AG10803 (cell line): ENCODE measurements around the gene ZFYVE28.

Source experiments
- DNase-seq: peaks from one replicate; pipeline ENCODE4 v3.0.0; 2010; ENCODE audit warnings: low read depth
- H3K4me3 ChIP-seq: 2 replicates; pipeline ENCODE4 v1.5.1; 2011; ENCODE audit warnings: mild to moderate bottlenecking, low read length, control low read depth
- TF ChIP-seq, protein P1 (sequence below): conservative IDR thresholded peaks from 2 replicates; pipeline ENCODE4 v1.5.1; 2011; ENCODE audit warnings: mild to moderate bottlenecking, low read length, control low read depth, inconsistent platforms

Gene ZFYVE28

DNA sequence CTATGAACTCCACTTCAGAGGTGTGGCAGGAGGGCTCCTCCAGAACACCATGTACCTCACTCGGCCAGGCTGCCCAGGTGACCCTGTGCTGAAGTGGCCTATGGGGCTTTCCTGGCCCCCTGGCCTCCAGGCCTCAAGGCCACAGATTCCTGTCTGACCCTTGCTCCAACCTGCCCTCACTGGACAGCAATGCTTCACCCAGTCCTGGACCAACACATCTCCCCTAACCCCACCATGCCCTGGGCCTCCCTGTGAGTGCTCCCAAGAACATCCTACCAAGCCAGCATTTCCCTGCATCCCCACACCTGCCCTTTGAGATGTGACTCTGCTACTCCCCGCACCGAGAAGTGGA lies 10.5 kb downstream of the ZFYVE28 start:
- no peak for DNase-seq
- TF ChIP-seq, protein P1, sequence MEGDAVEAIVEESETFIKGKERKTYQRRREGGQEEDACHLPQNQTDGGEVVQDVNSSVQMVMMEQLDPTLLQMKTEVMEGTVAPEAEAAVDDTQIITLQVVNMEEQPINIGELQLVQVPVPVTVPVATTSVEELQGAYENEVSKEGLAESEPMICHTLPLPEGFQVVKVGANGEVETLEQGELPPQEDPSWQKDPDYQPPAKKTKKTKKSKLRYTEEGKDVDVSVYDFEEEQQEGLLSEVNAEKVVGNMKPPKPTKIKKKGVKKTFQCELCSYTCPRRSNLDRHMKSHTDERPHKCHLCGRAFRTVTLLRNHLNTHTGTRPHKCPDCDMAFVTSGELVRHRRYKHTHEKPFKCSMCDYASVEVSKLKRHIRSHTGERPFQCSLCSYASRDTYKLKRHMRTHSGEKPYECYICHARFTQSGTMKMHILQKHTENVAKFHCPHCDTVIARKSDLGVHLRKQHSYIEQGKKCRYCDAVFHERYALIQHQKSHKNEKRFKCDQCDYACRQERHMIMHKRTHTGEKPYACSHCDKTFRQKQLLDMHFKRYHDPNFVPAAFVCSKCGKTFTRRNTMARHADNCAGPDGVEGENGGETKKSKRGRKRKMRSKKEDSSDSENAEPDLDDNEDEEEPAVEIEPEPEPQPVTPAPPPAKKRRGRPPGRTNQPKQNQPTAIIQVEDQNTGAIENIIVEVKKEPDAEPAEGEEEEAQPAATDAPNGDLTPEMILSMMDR: no peak
- no peak overlapping the region for H3K4me3 ChIP-seq

DNA sequence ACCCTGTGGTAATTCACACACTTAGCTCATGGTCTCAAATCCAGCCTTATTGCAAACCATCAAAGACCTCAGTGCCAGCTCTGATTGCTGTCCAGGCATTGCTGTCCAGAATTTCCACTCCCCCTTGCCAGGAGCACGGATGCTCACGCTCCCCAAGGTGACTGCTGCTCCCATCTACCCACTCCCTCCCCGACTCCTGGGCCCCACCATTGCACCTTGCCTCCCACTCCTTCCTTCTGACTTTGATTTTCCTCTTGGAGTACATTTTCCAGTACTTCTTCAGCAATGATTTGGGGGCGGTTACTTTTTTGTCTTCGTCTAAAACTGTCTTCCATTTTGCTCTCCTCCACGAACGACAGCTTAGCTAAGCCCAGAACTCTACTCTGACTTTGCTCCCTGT lies 11.5 kb downstream of the ZFYVE28 start:
- TF ChIP-seq, protein P1: no peak
- H3K4me3 ChIP-seq: no peak overlapping the region
- no peak for DNase-seq

DNA sequence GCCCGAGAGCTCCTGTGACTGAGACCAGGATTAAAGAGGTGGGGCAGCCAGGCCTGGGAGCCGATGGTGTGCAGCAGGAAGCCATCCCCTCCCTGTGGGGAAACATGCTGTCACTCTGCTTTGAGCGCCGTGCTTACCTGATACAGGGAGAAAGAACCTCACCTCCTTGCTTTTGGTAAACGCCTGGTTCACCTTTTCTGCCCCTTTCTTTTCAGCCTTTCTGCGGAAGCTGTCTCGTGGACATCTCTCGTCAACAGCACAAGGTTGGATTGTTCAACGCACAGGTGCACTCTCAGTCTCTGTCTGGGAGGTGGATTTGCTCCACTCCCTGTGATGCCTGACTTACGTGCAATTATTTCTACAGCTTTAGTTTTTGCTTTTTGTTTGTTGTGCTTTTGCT lies 12.0 kb downstream of the ZFYVE28 start:
- TF ChIP-seq, protein P1: no peak
- no peak overlapping the region for H3K4me3 ChIP-seq
- DNase-seq: no peak

DNA sequence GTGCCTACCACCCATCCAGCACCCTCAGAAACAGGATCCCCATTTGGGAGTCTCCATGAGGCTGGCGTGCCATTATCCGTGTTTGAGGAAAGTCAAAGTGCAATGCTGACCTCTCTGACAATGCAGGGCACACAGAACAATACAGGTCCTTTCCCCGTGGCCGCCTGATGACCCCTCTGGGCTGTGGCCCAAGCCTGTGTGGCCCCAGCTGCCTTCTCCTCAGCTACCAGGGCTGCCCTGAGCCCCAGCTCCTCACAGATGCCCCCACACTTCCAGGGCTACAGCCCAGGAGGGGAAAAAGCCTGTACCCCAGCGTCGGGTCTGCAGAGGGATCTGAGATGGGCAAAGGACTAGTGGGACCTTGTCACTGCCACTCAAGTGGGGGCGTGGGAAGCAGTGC lies 15.5 kb downstream of the ZFYVE28 start:
- TF ChIP-seq, protein P1: no peak
- DNase-seq: no peak
- H3K4me3 ChIP-seq: no peak overlapping the region; the same call in 1 of the 2 replicates

DNA sequence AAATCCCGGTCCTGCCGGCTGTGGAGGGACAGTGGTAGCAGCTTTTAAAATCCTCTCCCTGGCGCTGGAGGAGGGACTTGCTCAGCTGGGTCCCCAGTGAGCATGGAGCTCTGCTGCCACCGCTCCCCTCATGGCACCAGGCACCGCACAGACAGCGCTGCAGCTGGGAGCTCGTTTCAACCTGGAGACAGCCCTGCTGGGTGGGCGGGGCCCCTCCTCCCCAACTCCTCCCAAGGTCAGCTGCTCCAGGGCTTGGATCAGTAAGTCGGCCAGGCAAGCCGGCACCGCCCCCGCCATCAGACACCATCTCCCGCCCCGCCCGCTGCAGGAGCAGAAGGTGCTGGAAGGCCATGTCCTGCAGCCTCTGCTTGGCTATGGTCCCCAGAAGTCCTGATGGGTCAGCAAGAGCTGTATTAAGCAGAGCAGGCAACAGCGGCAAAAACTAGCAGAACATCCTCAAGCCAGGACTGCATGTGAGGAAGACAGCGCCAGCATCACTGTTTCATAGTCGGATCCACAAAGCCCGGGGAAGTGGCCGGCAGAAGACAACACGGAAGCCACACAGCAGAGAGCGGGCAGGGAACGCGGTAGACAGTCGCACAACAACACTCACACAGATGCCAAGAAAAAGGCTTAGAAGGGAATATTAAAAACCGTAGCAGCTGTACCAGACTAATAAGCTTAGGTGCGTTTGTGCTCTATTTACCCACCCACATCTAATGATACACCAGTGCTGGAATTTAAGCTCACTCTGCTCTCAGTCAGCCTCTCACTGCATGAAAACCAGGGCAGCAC lies 16.2 kb downstream of the ZFYVE28 start:
- TF ChIP-seq, protein P1: no peak
- H3K4me3 ChIP-seq: peak overlapping the region; percentile 45
- peak; percentile 40 for DNase-seq

DNA sequence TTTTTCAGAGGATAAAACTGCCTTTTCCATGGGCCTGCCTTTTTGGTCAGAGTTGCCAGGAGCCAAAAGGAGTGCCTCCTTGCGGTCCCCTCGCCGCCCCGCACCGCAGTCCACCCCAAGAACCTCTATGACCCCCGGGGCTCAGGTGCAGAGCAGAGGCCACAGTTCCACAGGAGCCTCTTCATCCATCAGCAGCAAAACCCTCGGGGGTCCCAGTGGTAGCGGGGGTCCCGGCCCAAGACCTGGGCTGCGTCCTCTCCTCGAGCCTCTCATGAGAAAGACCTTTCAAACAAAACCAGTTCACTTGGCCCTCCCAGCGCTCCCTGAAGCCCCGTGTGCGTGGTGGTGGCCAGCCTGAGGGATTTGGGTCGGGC lies 16.8 kb downstream of the ZFYVE28 start:
- H3K4me3 ChIP-seq: peak overlapping the region; percentile 45
- TF ChIP-seq, protein P1: no peak
- DNase-seq: no peak

DNA sequence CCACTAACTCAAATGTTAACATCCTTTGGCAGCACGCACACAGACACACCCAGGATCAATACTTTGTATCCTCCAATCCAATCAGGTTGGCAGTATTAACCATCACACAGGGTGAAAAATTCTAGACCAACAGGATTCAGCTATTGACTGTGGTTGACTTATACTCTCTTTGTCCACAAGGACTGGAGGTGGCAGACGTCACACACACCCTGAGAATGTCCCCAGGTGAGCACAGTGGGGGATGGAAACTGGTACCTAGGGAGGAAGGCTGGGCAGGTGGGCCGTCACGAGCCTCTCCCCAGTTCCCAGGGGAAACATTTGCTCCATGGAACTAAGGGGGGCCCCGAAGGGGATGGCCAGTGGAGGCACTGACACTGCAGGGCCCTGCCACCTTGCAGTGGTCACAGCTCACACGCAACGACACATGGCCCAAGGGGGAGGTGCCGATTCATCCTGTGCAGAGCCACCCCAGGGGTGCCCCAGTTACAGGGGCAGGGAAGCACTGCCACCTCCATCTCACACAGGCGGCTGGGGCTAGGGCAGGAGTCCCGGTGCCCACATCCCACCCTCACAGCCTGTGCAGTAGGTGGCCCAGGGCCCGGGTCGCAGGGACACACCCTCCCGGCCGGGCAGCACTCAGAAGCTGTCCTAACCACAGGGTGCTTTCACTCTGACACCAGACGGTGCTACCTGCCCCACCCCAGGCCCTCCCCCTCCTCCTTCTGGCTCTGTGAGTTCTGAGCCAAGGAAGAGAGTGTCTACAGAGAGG lies 17.4 kb downstream of the ZFYVE28 start:
- H3K4me3 ChIP-seq: no peak overlapping the region
- DNase-seq: no peak
- TF ChIP-seq, protein P1: no peak
